PC-3 (cell line): Measurements from ENCODE around the gene C16orf74. TPM values are rescaled to one million over a fixed set of nuclear protein-coding genes. Genes with fewer than 3 reads are reported as not detected.

Experiments
- ATAC-seq: fragments of 200-7000 bp; cut with Tn5 transposase; 2 replicates; pipeline ENCODE4 v1.9.1; 2020; ENCODE audit warnings: mild to moderate bottlenecking, moderate library complexity
- BruUV-seq: library from RNA; stranded (reverse); fragments of 400-500 nt; replicated peaks from 2 replicates; lab custom pipeline; 2021; lab: Mats Ljungman, UMichigan
- CTCF ChIA-PET: fragments of 300-600 bp; sonication (Branson Sonifier 250); formaldehyde crosslinking; loops from one replicate; lab custom pipeline; 2022; ENCODE audit warnings: antibody characterized with exemption; lab: Charles Lee
- POLR2A ChIA-PET: fragments of 300-600 bp; sonication (Branson Sonifier 250); formaldehyde crosslinking; loops from one replicate; lab custom pipeline; 2022; ENCODE audit warnings: antibody characterized with exemption; ENCODE audit not compliant: unreplicated experiment; lab: Charles Lee
- DNase-seq: peaks from one replicate; pipeline ENCODE4 v3.0.0-alpha.2; 2015
- H2AFZ ChIP-seq: fragments of 300-600 bp; sonication (generic); 2 replicates; pipeline ENCODE4 v1.6.0; 2016; ENCODE audit warnings: antibody characterized with exemption, low read length
- H3F3A ChIP-seq: fragments of 300-600 bp; sonication (generic); one replicate; pipeline ENCODE4 v1.6.0; 2017; ENCODE audit warnings: antibody characterized with exemption, low read length, control low read depth, mild to moderate bottlenecking; ENCODE audit not compliant: unreplicated experiment
- H3K27ac ChIP-seq: fragments of 300-600 bp; sonication (generic); 2 replicates; pipeline ENCODE4 v1.5.1; 2016; ENCODE audit warnings: mild to moderate bottlenecking, low read length
- H3K27me3 ChIP-seq: fragments of 300-600 bp; sonication (generic); 2 replicates; pipeline ENCODE4 v1.6.1; 2016; ENCODE audit warnings: low read length, mixed read lengths
- H3K36me3 ChIP-seq: fragments of 300-600 bp; sonication (generic); 2 replicates; pipeline ENCODE4 v1.6.1; 2016; ENCODE audit warnings: low read depth, mixed run types, low read length, mixed read lengths
- H3K4me1 ChIP-seq: fragments of 300-600 bp; sonication (generic); 2 replicates; pipeline ENCODE4 v1.5.1; 2016; ENCODE audit warnings: low read length; ENCODE audit not compliant: insufficient read depth
- H3K4me2 ChIP-seq: fragments of 300-600 bp; sonication (generic); 2 replicates; pipeline ENCODE4 v1.6.0; 2016; ENCODE audit warnings: low read length
- H3K4me3 ChIP-seq: fragments of 300-600 bp; sonication (generic); 2 replicates; pipeline ENCODE4 v1.5.1; 2016; ENCODE audit warnings: mild to moderate bottlenecking, low read length, mixed read lengths
- H3K79me2 ChIP-seq: fragments of 300-600 bp; sonication (generic); 2 replicates; pipeline ENCODE4 v1.6.1; 2017; ENCODE audit warnings: low read length, mixed read lengths
- H3K9ac ChIP-seq: fragments of 300-600 bp; sonication (generic); 2 replicates; pipeline ENCODE4 v1.6.0; 2016; ENCODE audit warnings: mild to moderate bottlenecking, low read length
- H3K9me2 ChIP-seq: fragments of 300-600 bp; sonication (generic); replicated peaks from 2 replicates; pipeline ENCODE4 v1.6.1; 2016; ENCODE audit warnings: mixed run types, low read length, mixed read lengths
- H3K9me3 ChIP-seq: fragments of 300-600 bp; sonication (generic); 2 replicates; pipeline ENCODE4 v1.6.1; 2016; ENCODE audit warnings: low read length, mixed read lengths
- H4K20me1 ChIP-seq: fragments of 300-600 bp; sonication (generic); 2 replicates; pipeline ENCODE4 v1.6.1; 2016; ENCODE audit warnings: low read length, mixed read lengths
- CTCF ChIP-seq: fragments of 300-600 bp; sonication (generic); conservative IDR thresholded peaks from 2 replicates; pipeline ENCODE4 v1.5.1; 2017; ENCODE audit warnings: antibody characterized with exemption, low read depth, mild to moderate bottlenecking, low read length
- EZH2 ChIP-seq: fragments of 300-600 bp; sonication (generic); IDR thresholded peaks from one replicate; pipeline ENCODE4 v1.6.1; 2017; ENCODE audit warnings: antibody characterized with exemption, mild to moderate bottlenecking, low read length; ENCODE audit not compliant: unreplicated experiment
- EZH2phosphoT487 ChIP-seq: fragments of 300-600 bp; sonication (generic); IDR thresholded peaks from 2 replicates; pipeline ENCODE4 v1.6.1; 2018; ENCODE audit warnings: mild to moderate bottlenecking, antibody characterized with exemption, low read length, borderline replicate concordance
- intact Hi-C: fragments of 100-400 bp; cut with micrococcal nuclease; formaldehyde crosslinking; loops from 2 replicates; pipeline ENCODE4 v1.9.0; 2023
- total RNA-seq: library from RNA; depleted of rRNA; stranded (reverse); fragments of >200 nt; gene quantifications from 2 replicates; pipeline ENCODE4 v1.2.3, GENCODE V29; 2014

C16orf74 gene
- total RNA-seq, 1 experiment from 2014 or later = 71.0 TPM

DNA sequence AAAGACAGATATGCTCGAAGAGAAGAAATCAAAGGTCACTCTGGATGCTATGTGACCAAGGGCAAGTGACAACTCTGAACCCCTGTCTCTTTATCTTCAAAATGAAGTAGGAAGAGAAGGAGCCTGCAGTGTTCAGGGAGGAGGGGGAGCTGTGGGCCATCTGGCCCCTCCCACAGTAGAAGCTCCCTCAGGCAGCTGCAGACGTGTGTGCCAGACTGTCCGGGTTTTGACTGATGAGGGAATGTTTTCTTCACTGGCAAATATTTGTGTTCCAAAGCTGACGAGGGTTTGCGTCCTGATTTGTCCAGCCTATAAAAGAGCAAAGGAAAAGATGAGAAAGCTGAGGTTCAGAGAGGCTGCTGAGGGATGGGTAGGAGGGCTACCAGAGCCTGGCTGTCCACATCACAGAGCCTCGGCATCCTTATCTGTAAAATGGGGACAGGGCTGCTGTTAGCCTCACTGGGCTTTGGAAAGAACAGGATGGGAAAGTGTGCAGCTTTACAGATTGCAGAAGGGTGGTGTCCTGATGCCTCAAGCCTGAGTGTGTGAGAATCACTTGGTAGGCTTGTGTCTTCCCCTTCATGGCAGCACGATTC, 60.3 kb downstream of the C16orf74 start:
- intact Hi-C loops = no loop called here

GRCh38 chr16:85689950-85690320, 61.0 kb downstream of the C16orf74 start:
- intact Hi-C loops = no loop called here
- Histone ChIP-seq H3K4me3 (no peak overlapping the region), H3K27me3 (no peaks in the 10 kb centered on the region), H3K36me3 (no peaks in the 10 kb centered on the region), H3K27ac (no peak overlapping the region), H3K4me1 (peaks cover 14% of the 10 kb centered on the region), H3K9ac (no peak overlapping the region), H4K20me1 (peaks cover 10% of the 10 kb centered on the region; the same call in 1 of the 2 replicates), H3K9me3 (no peaks in the 10 kb centered on the region), H3K79me2 (peaks cover 28% of the 10 kb centered on the region), H3F3A (no peaks in the 10 kb centered on the region), H3K4me2 (peak overlapping the region; percentile 77), H2AFZ (no peak overlapping the region), H3K9me2 (no peaks in the 10 kb centered on the region)
- BruUV-seq = no TSS peak
- DNase-seq = no peak
- ATAC-seq = no peak
- POLR2A ChIA-PET = no interaction called here
- TF ChIP-seq EZH2phosphoT487 = no peak
- no peak for TF ChIP-seq EZH2
- no peak for TF ChIP-seq CTCF
- CTCF ChIA-PET = interaction anchor here (0.7 kb wide), 1 partner anchor 27 kb away, joined by 3 read pairs; no protein-coding TSS in a partner anchor

More for the DNA sequence above, 60.3 kb downstream of the C16orf74 start:
- DNase-seq (no peak), ATAC-seq (no peak)
- peaks cover 24% of the 10 kb centered on the region for H3K79me2 ChIP-seq
- H3K9ac ChIP-seq = no peak overlapping the region
- ChIA-PET CTCF (no interaction called here), POLR2A (no interaction called here)
- H3K4me3 ChIP-seq = no peak overlapping the region
- peaks cover 10% of the 10 kb centered on the region; the same call in 1 of the 2 replicates for H4K20me1 ChIP-seq
- H3K9me2 ChIP-seq = no peaks in the 10 kb centered on the region
- TF ChIP-seq CTCF (no peak), EZH2 (no peak), EZH2phosphoT487 (no peak)
- no peak overlapping the region for H3K27ac ChIP-seq
- no peaks in the 10 kb centered on the region for H3K9me3 ChIP-seq
- no peaks in the 10 kb centered on the region for H3K27me3 ChIP-seq
- BruUV-seq = no TSS peak
- H3K4me1 ChIP-seq = peaks cover 14% of the 10 kb centered on the region
- H3K36me3 ChIP-seq = no peaks in the 10 kb centered on the region
- H2AFZ ChIP-seq = no peak overlapping the region
- H3K4me2 ChIP-seq = no peak overlapping the region
- no peaks in the 10 kb centered on the region for H3F3A ChIP-seq

DNA sequence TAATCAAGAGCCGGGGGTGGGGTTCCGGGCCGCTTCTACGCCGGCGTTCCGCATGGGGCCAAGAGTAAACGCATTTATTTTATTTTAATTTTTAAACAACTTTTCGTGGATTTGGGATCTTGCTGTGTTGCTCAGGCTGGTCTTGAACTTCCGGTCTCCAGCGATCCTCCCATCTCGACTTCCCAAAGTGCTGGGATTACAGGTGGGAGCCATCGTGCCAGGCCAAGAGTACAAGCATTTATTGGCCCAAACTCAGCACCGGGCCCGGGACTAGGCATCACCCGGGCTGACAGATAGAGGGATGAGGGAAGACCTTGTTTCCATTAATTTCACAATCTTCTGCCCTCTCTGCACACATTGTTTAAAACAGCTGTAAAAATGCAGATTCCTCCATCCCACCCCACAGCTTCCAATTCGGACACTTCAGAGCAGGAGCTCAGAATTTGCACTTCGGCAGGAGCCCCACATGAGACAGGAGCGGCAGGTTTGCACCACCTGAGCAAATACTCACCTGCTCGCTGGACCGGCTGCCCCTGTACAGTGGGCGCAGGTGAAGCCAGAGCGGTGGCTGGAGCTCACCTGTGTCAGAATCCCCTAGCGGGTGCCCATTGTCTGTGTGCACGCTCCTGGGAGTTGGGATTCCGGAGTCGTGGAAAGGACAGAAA, 61.5 kb downstream of the C16orf74 start:
- ChIA-PET POLR2A (no interaction called here), CTCF (interaction anchor here (0.7 kb wide), 1 partner anchor 28 kb away, joined by 3 read pairs; no protein-coding TSS in a partner anchor)
- no peaks in the 10 kb centered on the region for H3K36me3 ChIP-seq
- no peak overlapping the region for H3K9ac ChIP-seq
- intact Hi-C loops = no loop called here
- H3K4me1 ChIP-seq = peaks cover 14% of the 10 kb centered on the region
- peaks cover 10% of the 10 kb centered on the region; the same call in 1 of the 2 replicates for H4K20me1 ChIP-seq
- BruUV-seq = no TSS peak
- ATAC-seq (no peak; the same call in 1 of the 2 replicates), DNase-seq (peak; percentile 19)
- H3K4me3 ChIP-seq = peak overlapping the region; percentile 63
- H3K4me2 ChIP-seq = peak overlapping the region; percentile 77
- peaks cover 28% of the 10 kb centered on the region for H3K79me2 ChIP-seq
- H3K27ac ChIP-seq = no peak overlapping the region
- H3F3A ChIP-seq = no peaks in the 10 kb centered on the region
- peak overlapping the region; percentile 61 for H2AFZ ChIP-seq
- no peaks in the 10 kb centered on the region for H3K9me2 ChIP-seq
- no peaks in the 10 kb centered on the region for H3K27me3 ChIP-seq
- TF ChIP-seq CTCF (no peak), EZH2phosphoT487 (no peak), EZH2 (no peak)
- H3K9me3 ChIP-seq = no peaks in the 10 kb centered on the region
